Measurements from ENCODE around the gene TLR10.

- TF ChIP-seq CTCF (CRISPR knock-in tag; IDR thresholded peaks at IDR 0.05) (peak; percentile 55), PRDM15 (CRISPR knock-in tag; IDR thresholded peaks at IDR 0.05) (no peak), ZNF354B (CRISPR knock-in tag; IDR thresholded peaks at IDR 0.05) (no peak), ZNF251 (CRISPR knock-in tag; IDR thresholded peaks at IDR 0.05) (no peak)
Observed at GRCh38 chr4:38728631-38729141, 54.1 kb downstream of the TLR10 start.
